K562 (cell line): ENCODE measurements around the gene PTGR3. TPM values are rescaled to one million over a fixed set of nuclear protein-coding genes. Genes with fewer than 3 reads are reported as not detected.

ENCODE experiments used
- ATAC-seq: fragments of 200-7000 bp; cut with Tn5 transposase; 3 replicates; pipeline ENCODE4 v1.9.1; 2020; ENCODE audit warnings: moderate library complexity
- BruUV-seq: library from RNA; stranded (reverse); fragments of 400-500 nt; replicated peaks from 2 replicates; lab custom pipeline; 2021; lab: Mats Ljungman, UMichigan
- CTCF ChIA-PET: fragments of 300-600 bp; formaldehyde crosslinking; extraction: SDS; loops from one replicate; lab custom pipeline; 2021; ENCODE audit warnings: low intra/inter-chr PET ratio; lab: Yijun Ruan, JAX
- POLR2A ChIA-PET: fragments of 300-600, 350-650 bp; sonication (Branson Sonifier 250); formaldehyde crosslinking; extraction: SDS; loops from one replicate; lab custom pipeline; 2021; ENCODE audit warnings: antibody characterized with exemption, inconsistent platforms; lab: Yijun Ruan, JAX
- DNase-seq, 4 experiments: peaks; one replicate each; pipeline versions ENCODE4 v3.0.0 to v3.0.0-alpha.2; 2011 to 2018; ENCODE audit warnings: low spot score in 3 of 4, mixed read lengths in 3 of 4; ENCODE audit errors: extremely low read depth in 1 of 4
- FAIRE-seq: peaks from 2 replicates; lab custom pipeline; 2011; peaks lifted over from hg19 to GRCh38; lab: Jason Lieb, UNC
- H2AFZ ChIP-seq: 2 replicates; pipeline ENCODE4 v1.6.0; 2011; ENCODE audit warnings: low read depth, low read length, control low read depth, inconsistent platforms
- H3K27ac ChIP-seq: fragments of 200-600 bp; 3 replicates; pipeline ENCODE4 v1.8.0; 2011; ENCODE audit warnings: low read depth, mild to moderate bottlenecking, control low read depth, inconsistent platforms, low read length, moderate library complexity, mixed read lengths; ENCODE audit errors: extremely low read depth
- H3K27me3 ChIP-seq, 2 experiments: fragments of 300-600 bp in 1 of 2; 2 replicates in 1 of 2; 3 replicates in 1 of 2; pipeline versions ENCODE4 v1.6.0 to v1.8.0; 2011; ENCODE audit warnings: inconsistent platforms in 2 of 2, low read length in 2 of 2, mild to moderate bottlenecking in 1 of 2, mixed read lengths in 1 of 2, moderate library complexity in 1 of 2; ENCODE audit not compliant: control insufficient read depth in 2 of 2, insufficient read depth in 2 of 2
- H3K36me3 ChIP-seq: fragments of 300-600 bp; 3 replicates; pipeline ENCODE4 v1.8.0; 2011; ENCODE audit warnings: mild to moderate bottlenecking, low read length, inconsistent platforms; ENCODE audit not compliant: control insufficient read depth, insufficient read depth
- H3K4me1 ChIP-seq, 2 experiments: fragments of 200-600 bp in 1 of 2; replicated peaks in 1 of 2; 2 replicates in 1 of 2; 3 replicates in 1 of 2; pipeline versions ENCODE4 v1.5.1 to v1.8.0; 2011; ENCODE audit warnings: inconsistent platforms in 2 of 2, low read length in 2 of 2, mild to moderate bottlenecking in 1 of 2, mixed read lengths in 1 of 2, moderate library complexity in 1 of 2; ENCODE audit not compliant: control insufficient read depth in 2 of 2, insufficient read depth in 2 of 2
- H3K4me2 ChIP-seq: 2 replicates; pipeline ENCODE4 v1.6.1; 2011; ENCODE audit warnings: low read length, control low read depth, inconsistent platforms, mixed read lengths; ENCODE audit not compliant: insufficient read depth
- H3K4me3 ChIP-seq: fragments of 200-600 bp; sonication (generic), shearing (Covaris generic); 2 replicates; pipeline ENCODE4 v1.5.1; 2016; ENCODE audit warnings: control low read depth, inconsistent platforms
- H3K79me2 ChIP-seq: fragments of 200-600 bp; 3 replicates; pipeline ENCODE4 v1.8.0; 2011; ENCODE audit warnings: low read length, inconsistent platforms; ENCODE audit not compliant: control insufficient read depth, insufficient read depth
- H3K9ac ChIP-seq, 2 experiments: 2 replicates each; pipeline versions ENCODE4 v1.6.0 to v1.6.1; 2011; ENCODE audit warnings: low read depth in 2 of 2, low read length in 2 of 2, control low read depth in 1 of 2, inconsistent platforms in 1 of 2, mild to moderate bottlenecking in 1 of 2, mixed read lengths in 1 of 2; ENCODE audit not compliant: insufficient read depth in 1 of 2
- H3K9me1 ChIP-seq: one replicate; pipeline ENCODE4 v1.6.0; 2011; ENCODE audit warnings: inconsistent platforms, mild to moderate bottlenecking, low read length, moderate library complexity; ENCODE audit not compliant: control insufficient read depth, insufficient read depth
- H3K9me3 ChIP-seq: replicated peaks from 2 replicates; pipeline ENCODE4 v1.5.1; 2011; ENCODE audit warnings: low read depth, low read length, inconsistent platforms; ENCODE audit not compliant: control insufficient read depth, insufficient read depth
- H4K20me1 ChIP-seq: replicated peaks from 2 replicates; pipeline ENCODE4 v1.6.1; 2011; ENCODE audit warnings: low read length, inconsistent platforms, mixed read lengths; ENCODE audit not compliant: control insufficient read depth, insufficient read depth
- MAFF ChIP-seq: IDR thresholded peaks from 2 replicates; pipeline ENCODE4 v1.6.1; 2012; ENCODE audit warnings: low read length, improper control_type of control experiment
- ZNF445 ChIP-seq: fragments of 250-450 bp; sonication (Bioruptor Pico); IDR thresholded peaks from 2 replicates; pipeline ENCODE4 v1.4.0; 2020; ENCODE audit warnings: low read depth, mild to moderate bottlenecking, moderate library complexity
- WGBS: fragments of 100-300 bp; shearing (Covaris generic); methylation state at CpG from one replicate; pipeline ENCODE4 v1.1.6; 2016; ENCODE audit warnings: low coverage, mixed read lengths; ENCODE audit not compliant: insufficient coverage; ENCODE audit errors: missing lambda C conversion rate; 5-methylcytosine and 5-hydroxymethylcytosine counted together
- in situ Hi-C: fragments of 300-500 bp; cut with MboI; formaldehyde crosslinking; loops from 4 replicates; pipeline ENCODE4 v1.15.0; 2018; ENCODE audit warnings: inconsistent platforms, mixed read lengths
- intact Hi-C: fragments of 100-400 bp; cut with micrococcal nuclease; formaldehyde crosslinking; loops from 2 replicates; pipeline ENCODE4 v1.14.2; 2022
- polyA plus RNA-seq, 8 experiments: library from polyadenylated mRNA; depleted of rRNA in 4 of 8; stranded (reverse) in 5 of 8; unstranded in 3 of 8; fragments of >200 nt; fragmentation: Nextera tagmentation in 2 of 8; fragmentation: Illumina TruSeq in 1 of 8; extraction: Ambion mirVana in 2 of 8; extraction: Trizol in 1 of 8; gene quantifications; 2 replicates each; pipeline versions ENCODE4 v1.2.1 to v1.2.3, GENCODE V29; 2011 to 2014; ENCODE audit warnings: inconsistent platforms in 1 of 8, missing spikeins in 1 of 8
- total RNA-seq, 7 experiments: library from RNA; depleted of rRNA in 6 of 7; stranded (reverse); fragments of >200 nt in 6 of 7; fragmentation: Illumina TruSeq in 2 of 7; extraction: Trizol in 2 of 7; gene quantifications; 2 replicates each; pipeline versions ENCODE4 v1.2.1 to v1.2.3, GENCODE V29; 2011 to 2021; ENCODE audit warnings: low replicate concordance in 1 of 7
- TF ChIP-seq, protein P1 (sequence below): fragments of 450-650 bp; IDR thresholded peaks from 2 replicates; pipeline ENCODE4 v1.6.1; 2016; ENCODE audit warnings: missing biosample characterization, missing genetic modification characterization

The PTGR3 gene
- total and polyA plus RNA-seq, 9 of the 15 experiments (the other 6 are each of a cell fraction or from before 2014, with no cell fraction given) = 4.1 to 32.3 (median 15.3) TPM

GRCh38 chr18:75231053-75231406, 22.1 kb upstream of the PTGR3 start:
- in situ Hi-C loops = no loop called here
- Histone ChIP-seq H3K4me3 (no peak overlapping the region), H3K27ac (no peak overlapping the region), H3K9ac (no peak overlapping the region), H4K20me1 (no peaks in the 10 kb centered on the region), H3K4me1 (peaks cover 3 to 6% of the 10 kb centered on the region in 2 experiments; a peak in 3 of 5 replicates), H3K9me1 (no peaks in the 10 kb centered on the region), H2AFZ (no peak overlapping the region), H3K79me2 (no peaks in the 10 kb centered on the region; the same call in 2 of the 3 replicates), H3K27me3 (no peaks in the 10 kb centered on the region), H3K4me2 (no peak overlapping the region), H3K36me3 (no peaks in the 10 kb centered on the region), H3K9me3 (no peaks in the 10 kb centered on the region)
- FAIRE-seq (no peak), ATAC-seq (no peak), DNase-seq (no peak)
- ChIA-PET CTCF (no interaction called here), POLR2A (interaction anchor here (1.1 kb wide), 1 partner anchor 16 kb away, joined by 3 read pairs; no protein-coding TSS in a partner anchor)
- intact Hi-C loops = no loop called here
- no peak for TF ChIP-seq MAFF
- no peak for TF ChIP-seq ZNF445
- TF ChIP-seq, protein P1, sequence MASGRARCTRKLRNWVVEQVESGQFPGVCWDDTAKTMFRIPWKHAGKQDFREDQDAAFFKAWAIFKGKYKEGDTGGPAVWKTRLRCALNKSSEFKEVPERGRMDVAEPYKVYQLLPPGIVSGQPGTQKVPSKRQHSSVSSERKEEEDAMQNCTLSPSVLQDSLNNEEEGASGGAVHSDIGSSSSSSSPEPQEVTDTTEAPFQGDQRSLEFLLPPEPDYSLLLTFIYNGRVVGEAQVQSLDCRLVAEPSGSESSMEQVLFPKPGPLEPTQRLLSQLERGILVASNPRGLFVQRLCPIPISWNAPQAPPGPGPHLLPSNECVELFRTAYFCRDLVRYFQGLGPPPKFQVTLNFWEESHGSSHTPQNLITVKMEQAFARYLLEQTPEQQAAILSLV (tag) = no peak
- 80% methylated on average over 4 of the region's 5 CpGs for WGBS
- BruUV-seq = no TSS peak
